ENCODE results near the gene MYL4.

DNA sequence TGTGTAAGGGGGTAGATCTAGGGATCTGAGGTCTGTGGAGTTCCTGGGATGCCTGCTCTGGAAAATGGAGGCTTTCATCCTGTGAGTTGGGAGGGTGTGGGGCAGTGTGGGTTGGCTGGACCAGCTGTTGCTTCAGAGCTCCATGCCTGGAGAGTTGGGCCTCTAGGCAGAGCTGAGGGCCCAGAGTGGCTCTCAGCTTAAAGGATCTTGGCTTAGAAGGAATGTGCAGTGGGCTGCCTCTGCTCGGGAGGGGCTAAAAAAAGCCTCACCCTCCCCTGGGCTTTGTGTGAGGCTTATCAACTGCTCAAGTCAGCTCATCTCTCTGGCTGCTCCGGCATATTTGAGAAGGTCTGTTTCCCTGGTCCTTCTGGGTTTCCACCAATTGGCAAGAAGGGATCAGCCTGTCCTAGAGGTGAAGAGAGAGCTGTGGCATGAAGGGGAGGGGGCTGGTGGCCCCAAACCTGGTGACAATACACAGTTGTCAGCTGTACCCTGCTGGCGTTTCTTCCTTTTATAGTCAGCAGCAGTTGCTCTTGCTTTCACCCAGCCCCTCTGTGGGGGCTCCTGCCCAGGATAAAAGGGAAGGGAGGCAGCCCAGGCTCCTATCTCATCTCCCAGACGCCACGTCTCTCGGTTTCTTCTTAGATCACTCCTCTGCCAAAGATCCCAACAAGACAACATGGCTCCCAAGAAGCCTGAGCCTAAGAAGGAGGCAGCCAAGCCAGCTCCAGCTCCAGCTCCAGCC lies at the start of gene MYL4:
- no peak for TF ChIP-seq POLR2AphosphoS5 (IDR thresholded peaks at IDR 0.05; ENCODE audit: low read depth, low read length)
- TF ChIP-seq TAF1 (IDR thresholded peaks at IDR 0.05; ENCODE audit: low read depth, low read length) = no peak
- no peak for TF ChIP-seq POU2F2 (IDR thresholded peaks at IDR 0.05; ENCODE audit: low read depth, low read length)
- no peak for TF ChIP-seq SPI1 (IDR thresholded peaks at IDR 0.05; ENCODE audit: low read depth, low read length)
- no peak for TF ChIP-seq POLR2A (IDR thresholded peaks at IDR 0.05; ENCODE audit: low read depth, low read length)
